ENCODE results near the gene PLCG2.
A peak's percentile ranks its signal among the peaks of the same experiment; 100 is the strongest.

DNA sequence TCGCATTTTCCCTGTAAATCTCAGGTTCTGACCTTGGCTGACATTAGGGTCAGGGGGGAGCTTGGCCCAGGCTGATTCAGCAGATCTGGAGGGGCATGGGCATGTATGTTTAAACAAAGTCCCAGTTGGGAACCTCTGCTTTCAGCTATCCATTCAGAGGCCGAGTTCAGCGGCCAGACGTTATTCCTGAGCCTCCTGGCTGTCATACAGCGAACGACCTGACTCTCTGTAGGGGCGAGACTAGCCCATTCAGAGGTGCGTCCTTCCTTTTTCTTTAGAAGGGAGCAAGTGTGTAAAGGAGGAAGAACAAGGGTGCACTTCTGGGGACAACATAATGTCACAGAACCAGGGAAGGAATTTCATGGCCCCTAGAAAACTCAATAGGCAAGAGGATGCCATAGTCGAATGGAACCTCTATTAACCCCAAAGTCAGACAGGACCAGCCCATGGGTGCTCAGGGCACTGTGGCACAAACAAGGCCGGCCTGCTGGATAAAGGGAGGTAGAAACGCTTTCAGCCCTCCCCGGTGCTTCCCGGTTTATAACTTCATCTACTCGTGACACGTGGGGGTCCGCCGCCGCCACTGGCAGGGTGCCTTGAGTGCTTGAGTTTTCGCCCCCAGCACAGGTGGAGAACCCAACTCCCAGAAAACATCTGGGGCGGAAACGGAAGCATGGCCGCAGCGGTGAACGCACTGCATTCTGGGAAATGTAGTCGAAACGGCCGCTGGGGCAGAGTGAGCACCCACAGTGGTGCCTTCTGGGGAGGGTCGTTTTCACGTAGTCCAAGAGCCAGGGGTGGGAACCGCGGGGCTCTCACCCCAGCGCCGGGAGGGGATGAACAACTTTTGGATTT lies 33.2 kb upstream of the PLCG2 start:
- no peak for TF ChIP-seq CTCF (IDR thresholded peaks at IDR 0.05; ENCODE audit: low read depth, low read length)
- TF ChIP-seq POLR2A (IDR thresholded peaks at IDR 0.05; ENCODE audit: extremely low read depth, insufficient read length), result peak; percentile 65
- peak; percentile 69 for TF ChIP-seq MYC (IDR thresholded peaks at IDR 0.05; ENCODE audit: low read depth, low read length)

Data from NB4 (cell line).